GM18861 (cell line): ENCODE measurements around the gene HADH.
"Not testable (repeated sequence)": the region's sequence is repeated elsewhere in the genome, so short reads cannot be mapped to it uniquely, and the experiment has no call there.

ENCODE experiments used
- ATAC-seq: cut with Tn5 transposase; IDR thresholded peaks from one replicate; pipeline ENCODE4 v1.9.1; 2021; ENCODE audit not compliant: unreplicated experiment

Gene HADH

DNA sequence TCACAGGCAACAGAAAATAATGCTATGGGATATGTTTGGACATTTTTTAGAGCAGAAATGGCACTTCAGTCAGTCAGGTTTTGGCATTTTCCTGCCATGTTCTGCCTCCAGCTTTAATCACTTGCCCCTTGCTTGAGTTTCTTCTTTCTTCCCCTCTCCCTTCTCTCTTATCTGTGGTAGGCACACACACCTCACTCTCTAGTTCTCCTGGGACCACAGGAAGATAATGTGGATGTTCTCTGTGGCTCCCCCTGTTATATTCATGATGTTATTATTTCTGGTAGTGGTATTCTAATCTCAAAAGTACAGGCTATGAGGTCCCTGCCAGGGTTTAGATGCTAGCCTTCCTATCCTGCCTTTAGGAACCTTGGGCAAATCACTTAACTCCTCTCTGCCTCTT lies 5.2 kb downstream of the HADH start:
- ATAC-seq, result no peak

DNA sequence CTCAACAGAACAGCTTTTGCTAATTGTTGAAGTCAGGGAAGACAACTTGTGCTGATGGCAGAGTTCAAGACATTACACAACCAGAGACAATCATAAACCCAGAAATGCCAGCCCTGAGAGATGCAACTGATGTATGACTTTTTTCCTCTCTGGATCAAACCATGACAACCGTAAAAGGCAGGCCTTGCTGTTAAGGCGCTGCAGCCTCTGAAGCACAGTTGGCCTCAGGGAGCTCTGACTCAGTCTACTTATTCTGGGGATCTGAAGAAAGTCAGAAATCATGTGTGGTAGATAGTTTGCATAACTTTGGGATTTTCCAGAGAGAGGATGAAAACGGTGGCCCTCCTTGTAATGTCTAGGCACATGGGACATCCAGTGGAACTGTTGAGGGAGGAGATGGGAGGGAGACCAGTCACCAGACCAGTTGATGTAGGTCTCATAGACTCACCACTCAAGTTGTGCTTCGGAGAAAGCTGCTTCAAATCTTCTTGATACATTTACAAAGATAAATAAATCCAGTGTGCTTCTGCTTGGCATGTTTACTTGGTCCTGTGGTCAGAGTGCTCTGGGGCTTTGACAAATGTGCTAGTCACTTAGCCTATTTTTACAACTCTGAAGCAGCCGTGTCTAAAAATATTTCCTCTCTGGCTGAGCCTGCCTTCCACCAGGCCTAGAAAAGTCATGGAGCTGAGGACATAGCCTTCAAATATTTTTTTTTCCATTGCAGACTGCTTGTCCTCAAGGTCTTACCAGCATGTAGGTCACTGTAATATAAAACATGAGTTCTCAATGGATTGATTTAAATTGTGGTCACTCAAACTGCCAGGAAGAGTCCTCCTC lies 7.5 kb downstream of the HADH start:
- no peak for ATAC-seq

DNA sequence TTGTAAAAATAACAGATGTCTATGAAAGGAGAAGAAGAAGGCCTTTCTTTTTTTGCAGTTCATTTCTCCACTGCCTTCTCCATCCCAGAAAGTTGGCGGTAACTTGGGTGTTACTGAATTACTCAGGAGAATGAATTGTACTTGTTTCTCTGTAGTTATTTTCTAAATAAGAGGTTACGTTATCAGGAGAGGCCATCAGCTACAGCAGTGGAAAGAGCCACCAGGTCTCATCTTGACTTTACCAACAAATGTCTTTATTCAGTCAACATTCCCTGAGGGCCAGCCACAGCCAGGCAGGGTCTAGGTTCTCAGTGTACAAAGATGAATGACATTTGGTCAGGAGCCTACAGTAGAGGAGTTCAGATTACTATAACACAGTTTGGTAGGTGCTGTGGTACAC lies 8.1 kb downstream of the HADH start:
- ATAC-seq, result no peak

DNA sequence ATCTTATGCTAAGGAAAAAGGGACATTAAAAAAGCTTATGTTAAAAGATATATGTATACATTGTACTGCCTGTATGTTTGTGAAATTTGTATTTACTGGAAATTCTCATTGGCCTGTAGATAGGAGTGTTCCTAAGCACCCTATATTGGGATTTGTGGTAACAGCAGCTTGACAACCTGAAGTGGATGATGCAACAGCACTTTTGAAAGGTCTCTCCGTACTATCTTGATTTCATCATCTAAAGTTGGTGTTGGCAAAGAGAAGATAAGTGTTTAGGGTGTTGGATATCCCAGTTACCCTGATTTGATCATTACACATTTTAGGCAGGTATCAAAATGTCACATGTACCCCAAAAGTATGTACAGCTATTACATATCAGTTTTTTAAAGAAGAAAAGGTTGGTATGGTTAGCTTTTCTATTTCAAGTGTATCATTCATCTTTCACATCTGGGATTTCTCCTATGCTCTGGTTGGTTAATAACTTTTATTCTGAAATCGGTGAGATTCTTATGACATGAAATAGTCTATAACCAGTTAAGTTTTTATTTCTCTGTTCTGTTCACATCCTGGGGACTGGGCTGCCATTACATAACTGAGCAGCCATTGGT lies 10.3 kb downstream of the HADH start:
- ATAC-seq, result no peak

DNA sequence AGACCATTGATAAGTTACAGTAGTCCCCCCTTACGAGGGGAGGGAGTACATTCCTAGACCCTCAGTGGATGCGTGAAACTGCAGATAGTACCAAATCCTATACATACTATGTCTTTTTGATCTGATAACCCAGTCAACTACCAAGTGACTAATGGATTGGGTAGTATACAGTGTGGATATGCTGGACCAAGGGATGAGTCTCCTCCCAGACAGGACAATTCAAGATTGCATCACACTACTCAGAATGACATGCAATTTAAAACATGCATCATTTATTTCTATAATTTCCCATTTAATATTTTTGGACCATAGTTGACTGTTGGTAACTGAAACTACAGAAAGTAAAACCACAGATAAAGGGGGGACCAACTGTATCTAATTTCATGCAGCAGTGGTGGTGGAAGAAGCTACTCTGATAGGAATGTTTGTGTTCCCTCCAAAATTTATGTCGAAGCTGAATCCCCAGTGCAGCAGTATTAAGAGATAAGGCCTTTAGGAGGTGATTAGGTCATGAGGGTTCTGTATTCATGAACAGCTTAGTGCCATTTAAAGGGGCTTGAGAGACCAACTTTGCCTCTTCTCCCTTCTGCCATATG lies 11.9 kb downstream of the HADH start:
- ATAC-seq, result no peak

DNA sequence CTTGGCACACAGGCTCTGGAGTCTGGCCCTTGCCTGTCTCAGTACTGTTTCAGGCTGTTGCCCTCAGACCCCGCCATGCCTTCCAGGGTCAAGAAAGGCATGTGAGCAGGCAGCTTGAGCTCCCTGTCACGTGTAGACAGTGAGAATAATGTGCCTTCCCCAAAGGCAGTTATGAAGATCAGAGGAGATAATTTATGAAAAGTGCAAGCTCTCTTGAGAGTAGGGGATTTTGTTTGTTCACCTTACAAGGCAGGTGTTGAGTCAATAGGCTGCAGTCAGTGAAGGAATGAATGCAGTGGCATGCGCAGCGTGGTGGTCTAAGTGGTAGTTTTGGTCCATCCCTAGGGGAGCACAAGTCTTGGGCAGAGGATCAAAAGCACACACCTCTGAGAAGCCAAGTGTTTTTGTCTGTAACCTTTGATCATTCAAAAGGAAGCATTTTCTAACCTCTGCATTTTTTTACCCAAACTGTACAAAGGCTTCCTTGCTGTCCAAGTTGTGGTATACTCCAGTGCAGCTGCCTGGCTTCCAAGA lies 14.4 kb downstream of the HADH start:
- ATAC-seq, result peak; percentile 54

DNA sequence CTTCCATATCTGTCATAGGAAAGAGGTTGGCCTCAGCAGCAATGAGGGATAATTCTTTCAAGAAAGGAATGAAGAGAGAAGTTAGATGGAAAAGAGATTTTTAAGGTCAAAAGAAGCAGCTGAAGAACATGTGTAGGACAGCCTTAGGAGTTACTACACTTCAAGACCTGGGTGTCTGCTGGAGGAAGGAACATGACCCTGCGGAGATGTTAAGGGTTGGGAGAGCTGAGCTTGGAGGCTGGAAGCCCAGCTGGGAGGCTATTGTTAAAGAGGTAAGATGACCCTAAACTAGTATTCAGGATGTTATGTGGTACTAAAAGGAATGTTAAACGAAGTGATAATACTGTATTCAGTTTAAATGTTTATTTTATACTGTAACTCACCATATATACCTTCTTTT lies 15.0 kb downstream of the HADH start:
- no peak for ATAC-seq

DNA sequence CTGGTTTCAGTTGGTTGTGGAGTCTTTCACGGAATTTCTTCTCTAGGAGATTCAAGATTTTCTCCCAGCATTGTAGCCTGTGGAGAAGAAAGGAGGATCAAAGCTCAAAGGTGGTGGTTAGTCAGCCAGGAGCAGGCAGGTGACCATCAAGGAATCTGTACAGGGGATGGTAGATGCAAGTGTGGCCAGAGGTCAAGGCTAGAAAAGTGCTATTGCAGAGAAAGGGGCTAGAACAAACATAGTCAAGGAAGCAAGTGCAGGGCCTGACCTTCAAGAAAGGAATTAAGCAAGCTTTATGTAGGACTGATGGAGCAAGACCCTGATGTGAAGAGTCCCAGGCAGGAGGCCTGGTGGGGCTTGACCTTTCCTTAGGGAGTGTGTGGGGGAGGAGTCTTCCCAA lies 16.1 kb downstream of the HADH start:
- ATAC-seq, result no peak

DNA sequence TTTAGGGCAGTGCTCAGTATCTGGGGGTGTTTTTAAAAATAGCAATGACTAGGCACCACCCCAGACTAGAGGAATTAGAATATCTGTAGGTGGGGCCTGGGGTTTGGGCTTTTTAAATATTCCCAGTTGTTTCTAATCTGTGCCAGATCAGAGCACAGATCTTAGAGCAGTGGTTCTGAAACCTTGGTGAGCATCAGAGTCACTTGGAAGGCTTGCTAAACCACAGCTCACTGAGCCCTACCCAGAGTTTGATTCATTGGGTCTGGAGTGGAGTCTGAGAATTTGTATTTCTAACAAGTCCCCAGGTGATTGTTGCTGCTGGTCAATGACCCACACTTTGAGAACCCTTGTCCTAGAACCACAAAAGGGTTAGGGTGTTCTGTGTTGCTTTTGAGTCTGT lies 16.7 kb downstream of the HADH start:
- no peak for ATAC-seq

DNA sequence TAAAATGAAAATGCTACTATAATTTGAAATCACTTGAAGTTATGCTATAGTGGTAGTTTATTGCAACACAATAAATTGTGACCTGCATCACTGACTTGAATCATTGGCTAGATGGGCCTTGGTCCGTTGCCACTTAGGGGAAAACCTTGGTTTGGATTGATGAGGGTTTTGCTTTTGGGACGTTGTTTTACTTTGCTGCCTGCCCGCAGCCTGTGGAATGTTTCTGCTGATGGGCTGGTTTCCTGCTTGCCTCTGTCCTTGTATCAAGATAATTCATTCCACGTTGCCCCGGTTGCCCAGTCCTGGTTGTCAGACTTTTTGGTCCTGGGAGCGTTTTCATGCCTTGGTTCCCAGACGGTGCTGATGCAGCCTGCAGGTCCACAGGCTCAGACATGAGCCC lies 18.3 kb downstream of the HADH start:
- no peak for ATAC-seq

DNA sequence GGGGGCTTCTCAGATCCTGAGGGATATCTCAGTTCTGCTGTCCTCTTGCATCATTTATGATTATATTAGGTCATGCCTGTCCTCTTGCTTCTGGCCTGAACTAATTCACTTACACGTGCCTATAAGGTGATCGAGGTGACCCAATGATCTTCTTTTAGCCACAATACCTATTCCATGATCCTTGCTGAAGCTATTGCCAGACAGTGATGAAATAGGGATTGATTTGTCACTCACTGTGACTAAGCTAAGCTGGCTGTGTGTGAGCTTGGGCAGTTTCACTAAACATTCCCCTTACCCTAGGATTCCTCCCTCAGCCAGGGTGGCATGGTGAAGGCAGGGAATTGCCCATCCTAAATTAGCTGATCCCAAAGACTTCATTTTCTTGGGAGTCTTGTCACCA lies 19.0 kb downstream of the HADH start:
- ATAC-seq, result no peak

DNA sequence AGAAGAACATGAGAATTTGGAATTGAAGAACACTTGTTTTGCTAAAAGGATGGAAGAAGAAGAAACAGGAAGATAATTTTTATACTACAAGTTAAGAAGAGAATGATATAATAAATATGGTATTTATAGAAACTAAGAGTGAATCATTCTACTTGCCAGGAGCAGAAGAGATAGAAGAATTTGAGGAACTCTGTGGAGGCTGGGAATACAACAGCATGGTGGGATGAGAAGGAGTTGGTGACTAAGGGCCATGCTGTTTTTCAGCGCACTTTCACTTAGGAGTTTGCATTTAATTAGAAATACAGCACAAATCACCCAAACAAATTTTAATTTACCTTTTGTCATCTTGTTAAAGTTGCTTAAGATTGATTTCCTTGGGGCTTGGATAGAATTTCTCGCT lies 20.5 kb downstream of the HADH start:
- ATAC-seq, result no peak

DNA sequence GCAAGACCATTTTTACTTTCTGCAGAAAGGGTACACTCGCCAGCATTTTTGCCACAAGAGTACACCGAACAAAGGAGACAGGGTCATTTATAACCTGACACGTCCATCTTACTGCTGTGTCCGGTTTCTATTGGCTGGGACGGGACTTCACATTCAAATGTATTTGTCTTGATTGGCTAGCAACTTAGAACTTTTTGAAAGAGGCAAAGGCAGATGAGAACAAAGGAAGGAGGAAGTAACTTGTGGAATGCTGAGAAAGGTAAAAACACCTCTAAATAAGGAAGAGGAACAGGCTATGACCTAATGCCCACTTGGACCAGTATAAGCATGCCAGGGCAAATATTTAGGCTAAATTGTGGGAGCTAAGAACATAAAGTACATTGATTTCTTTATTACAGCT lies 22.7 kb downstream of the HADH start:
- ATAC-seq, result not testable (repeated sequence)

DNA sequence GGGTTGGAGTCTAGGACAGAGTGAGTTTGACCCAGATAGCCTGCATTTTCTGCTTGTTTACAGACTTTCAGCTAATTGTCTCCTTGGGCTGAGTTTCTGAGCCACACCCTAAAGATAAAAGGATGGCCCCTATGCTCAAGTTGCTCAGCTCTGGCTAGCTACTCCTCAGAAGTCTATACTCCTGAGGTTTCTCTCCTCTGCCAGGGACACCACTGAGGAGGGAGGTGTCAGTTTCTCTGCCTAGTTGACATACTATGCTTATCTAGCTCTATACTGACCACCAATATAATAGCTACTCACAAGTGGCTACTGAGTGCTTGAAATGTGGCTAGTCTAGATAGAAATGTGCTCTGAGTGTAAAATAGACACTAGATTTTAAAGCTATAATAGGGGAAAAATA lies 23.6 kb downstream of the HADH start:
- no peak for ATAC-seq

DNA sequence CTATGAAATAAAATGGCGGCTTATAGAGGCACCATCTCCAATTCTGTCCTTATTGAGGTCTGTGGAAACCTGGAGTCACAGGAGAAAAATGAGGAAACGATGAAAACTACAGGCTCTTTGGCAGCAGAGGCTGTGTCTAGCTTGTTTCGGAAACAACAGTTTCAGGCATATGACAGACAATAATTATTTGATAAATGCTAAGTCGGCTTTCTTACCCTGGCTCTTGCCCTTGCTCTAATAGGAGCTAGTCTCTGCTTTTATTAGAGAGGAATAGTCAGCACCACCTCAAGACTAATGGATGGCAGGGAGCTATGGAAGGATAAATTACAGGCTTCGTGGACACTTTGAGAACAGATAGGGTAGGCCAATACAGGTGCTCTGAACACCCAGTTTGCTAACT lies 24.3 kb downstream of the HADH start:
- ATAC-seq, result no peak

DNA sequence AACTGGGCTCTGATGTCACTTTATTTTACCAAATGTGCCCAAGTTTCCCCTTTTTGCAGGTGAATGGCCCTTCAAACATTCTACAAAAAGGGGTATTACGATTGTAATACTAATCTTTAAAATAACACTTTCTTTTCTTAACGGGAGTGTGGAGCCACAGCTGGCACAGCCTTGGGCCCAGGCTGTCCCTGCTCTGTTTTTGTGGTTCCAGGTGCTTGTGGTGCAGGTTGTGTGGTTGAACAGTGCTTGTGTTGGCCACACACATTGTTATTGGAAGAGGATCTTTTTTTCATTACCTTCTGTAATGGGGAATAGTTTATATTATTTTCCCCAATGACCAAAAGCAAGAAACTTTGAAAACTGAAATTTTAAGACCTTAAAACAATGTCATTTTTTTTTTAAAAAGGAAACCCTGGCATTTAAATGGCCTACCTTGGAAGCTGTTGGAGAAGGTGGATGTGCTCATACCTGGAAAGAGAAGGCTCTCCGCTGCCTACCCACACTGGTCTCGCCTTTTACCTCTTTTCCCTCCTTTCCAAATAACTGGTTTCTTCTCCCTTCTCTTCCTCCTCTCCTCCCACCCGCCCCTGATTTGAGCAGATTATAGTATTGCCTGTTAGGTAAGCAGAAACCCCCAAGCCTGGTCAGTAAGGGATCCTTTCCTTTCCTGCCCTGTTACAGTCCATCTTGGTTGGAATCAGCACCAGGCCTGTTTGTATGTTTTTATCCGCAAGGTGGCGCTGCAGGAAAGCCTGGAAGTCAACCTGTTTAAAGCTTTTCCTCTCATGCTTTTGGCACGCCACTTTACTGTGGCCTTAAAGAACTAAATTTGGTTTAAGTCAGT lies 28.6 kb downstream of the HADH start:
- peak; percentile 85 for ATAC-seq

DNA sequence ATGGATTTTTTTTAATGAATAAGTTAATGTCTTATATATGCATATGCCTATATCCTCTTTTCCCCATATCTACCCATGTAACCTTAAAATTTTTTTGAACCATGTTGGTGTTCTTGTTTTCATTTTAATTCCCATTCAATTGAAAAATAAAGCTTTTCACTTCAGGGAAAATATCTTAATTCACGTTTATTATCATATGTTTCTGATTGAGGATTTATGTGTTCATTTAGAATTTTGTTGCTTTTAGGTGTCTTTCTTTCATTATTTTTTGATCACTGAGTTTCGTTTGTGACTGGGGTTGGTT lies 29.1 kb downstream of the HADH start:
- ATAC-seq, result no peak

DNA sequence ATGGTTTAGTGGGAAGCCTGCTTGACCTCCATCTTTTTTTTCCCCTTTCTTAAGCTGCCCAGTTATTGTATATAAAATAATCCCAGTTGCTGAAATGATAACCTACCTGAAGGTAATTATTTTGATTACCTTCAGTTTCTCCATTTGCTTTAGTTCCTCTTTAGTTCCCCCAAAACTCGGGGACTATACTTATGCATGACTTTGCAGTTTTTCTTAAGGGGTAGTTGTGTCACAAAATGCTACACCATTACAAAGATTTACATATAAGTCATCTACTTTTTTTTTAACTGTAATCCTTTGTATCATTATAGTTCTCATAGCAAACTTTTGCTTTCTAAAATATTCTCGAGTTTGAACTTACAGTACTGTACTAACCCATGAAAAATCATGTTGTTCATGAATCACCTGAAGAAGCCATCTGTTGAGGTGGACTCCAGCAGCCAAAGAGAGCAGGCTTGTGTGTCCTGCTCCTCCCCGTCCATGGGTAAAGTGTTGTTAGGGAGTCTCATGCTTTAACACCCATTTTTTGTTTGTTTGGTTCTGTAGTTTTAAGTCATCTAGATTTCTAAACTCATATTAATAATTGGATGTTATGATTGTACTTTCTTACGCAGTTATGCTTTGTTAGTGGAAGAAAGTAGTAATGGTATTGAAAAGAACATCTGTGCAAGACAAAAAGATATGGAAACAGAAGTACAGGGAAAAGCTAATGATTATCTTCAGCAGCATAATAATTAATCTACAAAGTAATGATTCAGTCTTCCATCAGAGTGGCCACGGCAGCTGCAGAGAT lies 34.6 kb downstream of the HADH start:
- ATAC-seq, result no peak

DNA sequence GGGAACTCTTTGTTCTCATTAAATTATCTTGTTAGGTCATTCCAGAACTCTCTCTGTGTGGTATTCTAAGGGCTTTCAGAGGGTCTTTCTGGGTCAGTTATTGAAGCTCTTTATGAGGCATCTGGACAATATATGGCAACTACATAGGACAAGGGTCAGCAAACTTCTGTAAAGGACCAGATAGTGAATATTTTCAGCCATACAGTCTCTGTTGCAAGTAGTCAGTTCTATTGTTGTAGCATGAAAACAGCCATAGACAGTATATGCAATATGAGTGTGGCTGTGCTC lies 35.1 kb downstream of the HADH start:
- ATAC-seq, result no peak

DNA sequence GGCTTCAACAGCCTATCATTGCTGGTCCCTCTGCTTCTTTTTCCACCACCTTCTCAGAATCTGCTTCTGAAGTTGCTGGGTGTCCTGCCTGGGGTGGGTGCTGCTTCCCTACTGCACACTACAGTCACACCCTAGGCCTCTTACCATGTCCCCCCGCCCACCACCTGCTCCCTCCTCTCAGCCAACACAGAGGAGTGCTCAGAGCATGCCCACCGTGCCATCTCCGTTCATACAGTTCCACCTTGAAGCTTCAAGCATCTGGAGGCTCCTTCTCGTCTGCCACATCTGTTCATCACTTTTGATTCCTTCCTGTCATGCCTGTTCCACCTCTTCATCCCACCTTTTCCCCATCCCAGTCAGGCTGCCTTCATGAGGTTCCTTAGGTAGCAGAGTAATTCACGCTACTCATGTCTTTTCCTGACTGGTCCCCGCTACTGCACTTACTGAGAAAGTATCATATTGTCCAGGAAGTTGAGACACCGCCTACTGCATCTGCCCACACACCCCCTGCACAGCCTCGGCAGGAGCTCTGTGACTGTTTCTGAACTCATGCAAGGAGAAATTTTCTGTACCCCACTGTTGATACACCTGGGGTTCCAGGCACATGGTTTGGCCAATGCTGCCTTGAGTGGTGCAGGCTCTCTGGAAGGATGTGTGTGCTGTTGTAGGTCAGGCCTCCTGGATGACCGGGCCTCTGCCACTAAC lies 39.5 kb downstream of the HADH start:
- no peak for ATAC-seq
